HG03439 (cell line): ENCODE results near the gene SYNPO2.

Experiments used
- ATAC-seq: cut with Tn5 transposase; IDR thresholded peaks from one replicate; pipeline ENCODE4 v1.9.1; 2021; ENCODE audit warnings: mild to moderate bottlenecking, moderate library complexity; ENCODE audit not compliant: unreplicated experiment

Gene SYNPO2

DNA sequence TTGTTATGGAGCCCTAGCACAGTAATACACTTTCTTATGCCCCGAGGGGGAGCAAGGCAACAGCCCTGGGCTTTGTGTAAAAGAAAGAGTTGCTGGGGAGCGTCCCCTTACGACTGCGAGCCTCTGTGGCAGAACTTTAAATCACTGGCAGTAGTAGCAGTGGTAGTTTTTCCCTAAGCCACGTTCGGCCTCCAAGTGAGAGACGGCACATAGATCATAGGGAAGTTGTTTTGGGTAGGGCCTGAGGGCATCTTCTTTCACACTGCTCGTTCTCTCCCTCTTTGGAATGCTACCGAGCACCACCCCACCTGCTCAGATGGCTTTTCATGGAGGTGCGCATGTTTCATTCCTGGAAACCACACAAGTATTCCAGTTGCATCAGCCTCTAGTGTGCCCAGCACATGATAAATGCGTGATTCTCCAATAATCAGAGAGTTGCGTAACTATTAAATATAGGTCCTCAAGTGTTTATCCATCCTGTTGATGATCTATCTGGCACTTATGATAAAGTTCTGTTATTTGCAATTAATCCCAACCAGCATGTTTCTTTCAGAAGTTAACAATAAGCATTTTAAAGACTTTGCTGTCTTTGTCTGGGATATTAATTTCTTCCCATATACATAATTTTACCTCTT, 7.0 kb upstream of the SYNPO2 start:
- no peak for ATAC-seq

DNA sequence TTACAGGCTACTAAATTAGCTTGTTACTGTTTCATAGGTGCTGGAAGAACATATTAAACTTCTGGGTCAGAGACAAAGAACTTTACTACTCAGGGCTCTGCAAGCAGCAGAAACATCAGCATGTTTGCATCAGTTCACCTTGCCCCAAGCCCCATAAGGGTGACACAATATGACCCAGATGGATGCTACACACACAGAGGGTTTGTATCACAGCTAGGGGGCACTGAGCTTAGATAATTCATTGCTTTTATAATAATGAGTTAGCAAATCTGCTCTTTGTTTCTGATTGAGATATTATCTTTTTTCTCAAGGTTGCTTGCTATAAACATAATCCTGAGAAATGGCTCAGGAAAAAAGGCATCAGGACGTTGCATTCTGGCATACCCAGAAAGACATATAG, 4.8 kb upstream of the SYNPO2 start:
- ATAC-seq, result no peak

DNA sequence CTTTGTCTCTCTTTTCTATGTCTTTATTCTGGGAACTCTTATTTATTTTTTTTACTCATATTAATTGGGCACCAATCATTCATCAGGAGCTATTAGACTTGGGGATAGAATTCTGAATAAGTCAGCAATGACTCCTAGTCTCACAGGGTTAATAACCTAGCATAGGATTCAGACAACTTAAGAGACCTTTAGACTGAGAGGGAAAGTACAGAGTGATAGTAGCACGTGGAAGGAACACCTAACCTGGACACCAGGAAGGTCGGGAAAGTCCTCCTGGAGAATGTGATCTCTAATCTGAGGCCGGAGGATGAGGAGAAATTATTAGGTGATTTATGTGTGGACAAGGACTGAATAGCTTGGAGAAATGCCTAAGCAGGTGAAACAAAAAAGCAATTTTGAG, 3.9 kb upstream of the SYNPO2 start:
- ATAC-seq, result no peak

DNA sequence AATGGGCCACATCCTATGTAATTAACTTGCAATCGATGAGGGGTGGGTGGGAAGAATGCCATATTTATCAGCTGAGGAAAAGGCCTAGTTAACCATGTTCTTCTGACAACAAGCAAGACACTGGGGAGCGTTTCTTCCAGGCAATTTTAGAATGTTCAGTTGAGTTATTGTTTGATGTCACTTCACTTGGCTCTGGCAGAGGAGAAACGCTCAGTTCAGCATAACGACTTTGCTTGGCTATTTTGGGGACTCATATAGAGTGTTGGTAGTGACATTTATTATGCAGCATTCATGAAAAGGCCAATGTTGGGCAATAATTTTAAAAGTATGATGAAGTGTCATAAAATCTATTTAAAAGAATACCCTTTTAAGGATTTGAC, 648 bp downstream of the SYNPO2 start:
- no peak for ATAC-seq

DNA sequence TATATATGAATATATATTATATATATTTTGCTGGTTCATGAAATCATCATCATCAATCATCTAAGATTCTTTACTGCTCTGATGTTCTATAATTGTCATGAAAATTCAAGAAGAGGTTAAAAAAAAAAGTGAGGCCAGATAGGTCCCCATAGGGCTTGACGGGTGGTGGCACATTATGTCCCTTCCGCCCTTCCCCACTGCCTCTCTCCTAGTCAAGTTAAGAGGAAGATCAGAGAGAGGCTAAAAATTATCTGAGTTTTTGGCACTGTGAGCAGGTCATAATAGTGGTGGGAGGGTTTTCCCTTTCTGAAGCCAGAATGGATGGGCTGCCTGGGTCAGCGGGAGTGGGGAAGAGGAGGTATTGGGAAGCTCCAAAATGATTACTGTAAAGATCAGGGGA, 5.4 kb downstream of the SYNPO2 start:
- no peak for ATAC-seq

DNA sequence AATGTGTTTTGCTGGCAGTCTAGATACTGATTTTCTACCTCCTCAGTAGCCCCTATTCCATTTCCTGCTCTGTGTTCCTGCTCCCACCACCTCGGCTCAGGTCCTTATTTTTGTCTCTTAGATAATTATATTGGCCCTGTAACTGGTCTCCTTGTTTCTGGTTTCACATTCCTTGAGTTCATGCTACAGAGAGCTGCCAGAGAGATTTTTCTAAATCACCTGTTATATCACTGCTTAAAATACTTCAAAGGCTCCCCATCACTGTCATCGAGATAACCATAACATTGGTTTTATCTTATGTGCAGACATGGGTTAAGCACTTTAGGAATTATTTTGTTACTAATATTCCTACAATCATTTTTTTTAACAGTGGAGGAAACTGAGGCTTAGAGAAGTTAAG, 9.6 kb downstream of the SYNPO2 start:
- no peak for ATAC-seq

DNA sequence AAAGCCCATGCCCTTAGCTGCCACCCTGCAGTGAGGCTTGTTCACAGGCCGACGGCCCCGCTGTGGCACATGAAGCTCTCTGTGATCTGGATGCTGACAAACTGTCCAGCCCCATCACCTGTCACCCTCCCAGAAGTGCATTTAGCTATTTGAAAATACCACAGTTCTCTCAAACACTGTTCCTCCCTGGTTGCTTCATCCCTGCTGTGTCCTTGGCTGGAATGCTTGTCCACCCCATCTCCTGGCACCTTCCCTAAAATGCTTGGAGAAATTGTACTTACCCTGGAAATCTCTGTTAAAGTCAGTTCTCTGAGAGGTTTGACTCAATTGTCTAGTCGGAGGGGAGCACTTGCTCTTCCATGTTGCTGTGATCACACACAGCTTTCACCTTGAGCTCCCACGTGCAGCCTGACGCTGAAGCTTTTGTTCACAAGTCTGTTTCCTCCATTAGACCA, 10.1 kb downstream of the SYNPO2 start:
- no peak for ATAC-seq

DNA sequence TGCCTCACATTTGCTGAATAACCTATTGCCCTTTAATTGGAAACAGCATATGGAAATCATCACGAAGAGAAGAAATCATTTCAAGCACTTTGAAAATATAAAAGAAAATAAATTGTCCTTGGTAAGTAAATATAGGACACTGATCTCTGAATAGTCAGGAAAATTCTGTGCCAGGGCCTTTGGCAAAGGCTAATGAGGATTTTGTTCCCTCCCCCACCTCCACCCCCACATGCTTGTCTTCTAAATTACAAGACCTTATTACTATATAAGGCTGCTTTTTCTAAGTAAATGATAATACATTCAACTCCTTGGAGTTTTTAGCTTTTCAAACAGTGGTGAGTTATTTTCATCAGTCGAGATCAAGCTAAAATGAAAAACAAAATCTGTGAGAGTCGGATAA, 15.8 kb downstream of the SYNPO2 start:
- no peak for ATAC-seq

DNA sequence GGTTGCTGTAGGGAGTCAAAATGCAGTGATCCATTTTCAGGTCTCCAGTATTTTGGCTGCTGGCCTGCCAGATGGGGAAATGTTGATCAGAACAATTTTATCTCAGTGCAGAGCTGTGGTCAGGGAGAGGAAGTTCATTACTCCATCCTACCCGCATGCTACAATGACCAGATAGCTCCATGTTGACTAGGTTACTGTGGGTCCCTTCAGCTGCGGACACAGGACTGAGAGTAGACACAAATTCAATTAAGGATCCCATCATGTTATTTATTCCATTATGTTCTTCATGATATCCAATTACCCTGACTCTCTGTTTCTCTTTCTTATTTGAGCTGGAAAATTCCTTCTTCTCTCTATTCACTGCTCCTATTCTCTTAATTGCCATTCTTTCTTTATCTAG, 16.3 kb downstream of the SYNPO2 start:
- no peak for ATAC-seq

DNA sequence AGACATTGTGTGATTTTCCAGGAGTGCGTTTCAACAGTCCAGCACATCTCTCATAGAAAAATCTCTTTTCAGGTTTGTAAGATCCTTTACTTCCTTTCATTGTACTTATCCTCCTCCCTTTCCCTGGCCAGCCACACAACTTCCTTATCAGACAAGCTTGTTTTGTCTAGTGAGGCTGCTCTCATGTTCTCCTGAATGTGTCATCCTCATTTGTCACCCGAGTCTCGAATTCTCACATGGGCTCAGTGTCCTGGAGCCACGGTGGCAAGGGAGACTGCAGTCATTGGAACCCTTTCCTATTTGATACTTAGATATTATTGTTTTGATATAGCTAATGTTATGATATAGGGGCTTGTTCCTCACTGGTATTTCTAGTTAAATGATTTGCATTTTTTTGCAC, 16.9 kb downstream of the SYNPO2 start:
- ATAC-seq, result no peak

DNA sequence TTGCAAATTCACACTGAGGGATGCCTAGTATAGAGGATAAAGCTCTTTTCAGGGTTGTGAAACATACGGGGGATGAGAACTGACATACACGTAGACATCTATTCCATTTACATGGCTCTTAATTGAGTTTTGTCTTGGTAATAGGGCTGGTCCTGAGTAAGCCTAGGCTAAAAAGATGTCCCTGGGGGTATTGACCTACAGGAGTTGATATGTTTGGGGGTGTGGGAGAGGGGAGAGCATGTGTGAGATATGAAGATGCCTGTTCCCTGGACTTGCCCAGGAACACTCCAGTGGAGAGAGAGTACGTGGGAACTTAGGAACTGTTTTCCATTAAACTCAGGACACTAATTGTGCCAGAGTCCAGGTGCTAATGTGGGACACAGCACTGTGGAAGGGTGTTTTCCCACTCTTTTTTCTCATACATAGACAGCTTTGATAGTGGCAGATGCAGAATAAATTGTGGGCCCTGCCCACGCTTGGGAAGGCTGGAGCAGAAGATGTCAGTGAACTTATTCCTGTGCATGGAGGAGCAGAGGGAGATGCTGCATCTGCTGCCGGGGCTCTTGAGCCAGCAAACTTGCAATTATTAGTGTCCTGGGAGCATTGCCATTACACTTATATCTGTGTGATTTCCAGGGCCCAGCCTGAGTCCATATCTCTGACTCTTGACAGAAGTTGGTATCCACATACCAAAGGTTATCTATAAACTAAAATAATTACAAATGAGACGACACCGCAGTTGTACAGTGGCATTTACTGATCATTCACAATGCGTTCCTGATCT, 20.7 kb downstream of the SYNPO2 start:
- ATAC-seq, result no peak

DNA sequence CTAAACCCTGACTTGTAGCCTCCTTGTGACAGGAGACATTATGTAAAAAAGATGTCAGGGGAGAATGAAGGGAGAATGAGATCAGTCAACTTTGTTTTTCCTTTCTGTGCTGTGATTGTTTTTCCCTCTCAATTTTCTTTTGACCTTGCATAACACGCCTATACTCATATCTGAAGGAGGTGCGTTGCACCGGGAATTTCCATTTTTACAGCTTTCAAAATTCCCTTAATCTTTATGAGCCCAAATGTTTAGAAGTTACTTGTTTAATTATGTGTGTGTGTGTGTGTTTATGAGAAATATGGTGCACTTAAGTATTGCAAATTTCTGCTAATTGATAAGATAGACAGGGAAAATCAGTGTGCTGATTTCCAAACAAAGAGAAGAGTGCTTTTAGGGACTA, 21.6 kb downstream of the SYNPO2 start:
- no peak for ATAC-seq

DNA sequence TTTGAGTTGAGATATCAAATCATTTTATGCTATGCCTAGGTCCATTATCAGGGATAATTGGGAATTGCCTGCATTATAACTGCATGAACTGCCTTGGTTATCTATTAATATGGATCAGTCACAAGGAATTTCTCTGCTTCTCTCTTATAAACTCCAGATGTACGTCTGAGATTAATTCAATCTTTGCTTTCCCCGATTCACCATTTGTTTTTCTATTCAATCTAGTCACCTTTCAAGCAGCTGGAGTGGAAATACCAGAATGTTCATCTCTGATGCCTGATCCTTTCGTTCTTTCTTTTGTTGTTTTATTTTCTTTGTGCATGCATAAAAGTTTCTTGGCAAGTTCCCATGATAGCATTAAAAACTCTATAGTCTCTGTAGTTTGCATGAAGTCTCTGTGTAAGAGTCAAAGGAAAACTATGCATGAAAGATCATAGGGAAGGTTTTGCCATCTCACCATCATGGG, 22.6 kb downstream of the SYNPO2 start:
- ATAC-seq, result no peak

DNA sequence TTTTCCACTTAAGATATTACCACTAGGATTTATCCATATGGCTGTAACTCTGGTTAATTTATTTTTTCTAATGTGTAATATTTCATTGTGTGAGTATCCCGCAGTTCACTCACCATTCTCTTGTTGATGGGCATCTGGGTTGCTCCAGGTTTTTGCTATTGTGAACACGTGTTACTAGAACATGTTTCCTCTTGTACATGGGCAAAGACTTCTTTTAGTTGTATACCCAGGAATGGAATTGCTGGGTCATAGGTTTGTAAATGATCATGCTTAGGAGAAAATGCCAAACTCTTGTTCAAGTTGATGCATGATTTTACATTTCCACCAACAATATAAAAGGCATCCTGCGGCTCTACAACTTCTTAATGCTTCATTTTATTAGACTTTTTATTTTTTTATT, 26.8 kb downstream of the SYNPO2 start:
- ATAC-seq, result no peak

DNA sequence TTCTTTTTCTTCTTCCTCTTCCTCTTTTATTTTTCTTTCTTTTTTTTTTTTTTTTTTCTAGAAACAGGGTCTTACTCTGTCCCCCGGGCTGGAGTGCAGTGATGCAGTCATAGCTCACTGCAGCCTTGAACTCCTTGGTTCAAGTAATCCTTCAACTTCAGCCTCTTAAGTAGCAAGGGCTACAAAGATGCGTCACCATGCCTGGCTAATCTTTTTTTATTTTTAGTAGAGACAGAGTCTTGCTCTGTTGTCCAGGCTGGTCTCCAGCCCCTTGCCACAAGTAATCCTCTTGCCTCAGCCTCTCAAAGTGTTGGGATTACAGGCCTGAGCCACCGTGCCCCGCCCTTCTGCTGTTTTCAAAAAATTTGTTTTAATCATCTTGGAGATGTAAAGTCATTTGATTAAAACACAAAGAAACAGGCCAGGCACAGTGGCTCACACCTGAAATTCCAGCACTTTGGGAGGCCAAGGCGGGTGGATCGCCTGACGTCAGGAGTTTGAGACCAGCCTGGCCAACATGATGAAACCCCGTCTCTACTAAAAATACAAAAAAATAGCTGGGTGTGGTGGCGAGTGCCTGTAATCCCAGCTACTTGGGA, 28.1 kb downstream of the SYNPO2 start:
- ATAC-seq, result no peak

DNA sequence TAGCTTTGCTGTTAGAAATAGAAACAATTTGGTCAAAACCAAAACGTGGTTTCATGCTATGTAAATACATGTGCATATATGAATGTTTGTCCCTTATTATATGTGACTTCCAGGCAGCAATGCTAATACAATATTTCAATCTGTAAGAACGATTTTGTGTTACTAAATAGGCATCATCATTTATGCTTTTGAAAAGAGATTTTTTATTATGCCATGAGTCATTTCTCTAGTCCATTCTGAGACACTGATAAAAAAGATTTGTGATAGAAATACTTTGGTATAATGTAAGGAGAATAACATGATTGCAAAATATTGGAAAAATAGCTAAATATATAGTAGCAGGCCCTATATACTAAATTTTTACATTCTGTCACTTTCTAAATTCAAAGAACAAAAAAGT, 28.9 kb downstream of the SYNPO2 start:
- no peak for ATAC-seq

DNA sequence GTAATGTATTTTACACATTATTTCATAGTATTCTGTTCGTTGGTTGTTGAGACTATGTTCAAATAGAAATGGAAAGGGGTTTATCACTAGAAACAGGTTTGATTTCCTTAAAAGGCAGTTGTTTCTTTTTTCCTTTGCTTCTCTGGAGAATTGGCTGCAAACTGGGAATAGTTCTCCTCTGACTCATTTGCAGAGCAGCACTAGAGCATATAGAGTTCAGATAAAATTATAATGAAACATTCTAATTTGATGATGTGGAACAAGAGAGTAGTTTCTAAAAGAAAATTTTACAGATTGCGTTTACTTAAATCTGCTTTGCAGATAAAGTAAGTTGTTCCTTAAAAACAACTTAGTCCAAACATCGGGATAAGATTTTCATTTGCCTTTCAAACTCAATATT, 29.7 kb downstream of the SYNPO2 start:
- no peak for ATAC-seq

DNA sequence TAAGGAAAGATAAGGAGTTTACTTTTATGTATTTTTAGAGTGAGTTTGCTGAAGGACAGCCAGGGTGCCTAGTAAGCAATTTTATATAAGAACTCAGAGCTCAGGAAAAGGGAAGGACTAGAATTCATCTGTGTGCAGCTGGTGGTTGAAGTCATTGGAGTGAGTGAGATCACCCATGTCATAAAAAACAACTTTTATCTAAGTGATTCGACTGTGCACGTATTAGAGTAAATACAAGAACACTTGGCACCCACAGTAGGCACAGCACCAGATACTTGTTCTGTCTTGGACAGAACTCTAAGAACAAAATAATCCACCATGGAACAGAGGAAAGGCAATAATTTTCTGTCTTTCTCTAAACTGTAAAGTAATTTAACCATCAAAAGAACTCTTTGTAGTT, 31.6 kb downstream of the SYNPO2 start:
- ATAC-seq, result no peak

DNA sequence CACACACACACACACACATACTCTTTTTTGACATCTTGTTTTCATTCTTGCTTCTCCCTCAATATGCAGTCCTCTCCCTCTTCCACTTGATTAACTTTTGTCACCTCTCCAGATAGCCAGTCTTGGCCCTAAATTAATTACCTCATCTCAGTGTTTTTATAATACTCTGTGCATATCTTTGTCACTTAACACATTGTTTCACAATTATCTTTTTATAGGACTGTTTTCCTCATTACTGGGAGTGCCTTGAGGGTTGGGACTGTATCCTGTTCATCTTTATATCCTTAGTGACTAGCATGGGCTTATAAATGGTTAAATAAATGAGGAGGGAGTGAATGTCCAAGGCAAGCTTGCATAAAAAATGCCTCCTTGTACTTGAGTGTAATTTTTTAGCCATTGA, 33.1 kb downstream of the SYNPO2 start:
- no peak for ATAC-seq

DNA sequence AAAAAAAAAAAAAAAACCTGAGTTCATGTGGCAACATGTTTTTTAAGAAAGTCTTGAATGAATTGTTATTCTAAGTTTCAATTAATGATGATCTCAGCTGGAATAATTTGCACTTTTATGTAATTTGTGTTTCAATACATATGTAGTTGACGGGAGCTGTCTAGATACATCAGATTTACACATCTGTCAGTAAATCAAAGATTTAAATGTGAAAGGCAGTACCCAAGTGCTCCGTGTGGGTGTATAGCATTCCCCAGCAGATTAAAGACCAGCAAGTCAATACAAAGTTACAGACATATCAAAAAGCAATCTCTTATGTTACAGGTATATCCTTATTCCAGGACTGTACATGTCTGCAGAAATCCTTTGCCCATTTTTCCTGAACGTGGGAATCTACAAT, 35.2 kb downstream of the SYNPO2 start:
- no peak for ATAC-seq

DNA sequence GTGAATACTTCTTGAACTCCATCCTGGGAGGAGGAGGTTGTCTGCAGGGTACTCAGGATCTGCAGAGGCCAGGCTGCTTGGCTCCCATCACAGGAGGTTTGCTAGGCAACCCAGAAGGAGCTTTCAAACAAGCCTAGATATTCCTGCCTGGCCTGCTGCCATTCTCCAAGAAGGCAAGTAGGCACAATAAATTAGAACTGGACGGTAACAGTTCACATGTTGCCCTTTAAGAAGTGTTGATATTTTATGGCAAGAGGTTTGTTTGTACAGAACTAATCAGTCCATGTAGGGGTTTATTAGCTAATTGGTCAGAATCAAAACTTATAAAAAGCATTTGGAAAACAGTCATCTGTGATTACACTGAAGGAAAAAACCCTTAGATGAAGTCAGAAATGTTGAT, 39.3 kb downstream of the SYNPO2 start:
- no peak for ATAC-seq

DNA sequence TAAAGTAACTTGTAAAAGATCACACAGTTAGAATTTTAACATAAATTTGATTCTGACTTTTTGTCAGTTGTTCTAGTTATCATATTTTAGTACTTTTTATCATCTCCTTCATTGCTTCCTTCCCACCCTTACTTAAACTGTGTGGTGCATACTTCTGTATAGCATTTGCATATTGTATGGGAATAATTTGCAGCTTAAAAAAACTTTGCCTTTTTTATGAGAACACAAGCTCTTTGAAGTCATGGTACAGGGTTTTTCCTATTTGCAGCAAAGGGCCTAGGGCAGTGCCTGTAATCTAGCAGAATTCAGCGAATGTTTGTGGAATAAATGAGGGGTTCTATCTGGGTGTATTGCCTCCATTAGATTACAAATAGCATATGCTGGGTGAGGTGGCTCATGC, 41.6 kb downstream of the SYNPO2 start:
- no peak for ATAC-seq
